Skeletal muscle cell (primary cell): ENCODE data around the gene FAM53A.
"Not testable (repeated sequence)": the region's sequence is repeated elsewhere in the genome, so short reads cannot be mapped to it uniquely, and the experiment has no call there.

ENCODE experiments used
- DNase-seq: peaks from one replicate; pipeline ENCODE4 v3.0.0-alpha.2; 2010; ENCODE audit warnings: low read depth
- H3K4me3 ChIP-seq: 2 replicates; pipeline ENCODE4 v1.5.1; 2011; ENCODE audit warnings: low read depth, mild to moderate bottlenecking, control low read depth, low read length, moderate library complexity

The FAM53A gene

GRCh38 chr4:1646690-1647089 is 37.4 kb downstream of the FAM53A start:
- H3K4me3 ChIP-seq: no peak overlapping the region
- DNase-seq: no peak

- no peak overlapping the region for H3K4me3 ChIP-seq
- no peak for DNase-seq
Measured at GRCh38 chr4:1644891-1645657, 39.0 kb downstream of the FAM53A start.

GRCh38 chr4:1643971-1644735 is 40.0 kb downstream of the FAM53A start:
- H3K4me3 ChIP-seq: no peak overlapping the region
- no peak for DNase-seq

GRCh38 chr4:1642196-1642951 is 41.7 kb downstream of the FAM53A start:
- no peak for DNase-seq
- no peak overlapping the region for H3K4me3 ChIP-seq

- no peak for DNase-seq
Measured at GRCh38 chr4:1641671-1642070, 42.4 kb downstream of the FAM53A start.

GRCh38 chr4:1640716-1641503 is 43.2 kb downstream of the FAM53A start:
- DNase-seq, H3K4me3 ChIP-seq: not testable (repeated sequence)

More at GRCh38 chr4:1641671-1642070, 42.4 kb downstream of the FAM53A start:
- H3K4me3 ChIP-seq: no peak overlapping the region

- no peak for DNase-seq
- no peak overlapping the region for H3K4me3 ChIP-seq
Measured at GRCh38 chr4:1640190-1640589, 43.9 kb downstream of the FAM53A start.

- DNase-seq: no peak
- no peak overlapping the region for H3K4me3 ChIP-seq
Measured at GRCh38 chr4:1639299-1639868, 44.7 kb downstream of the FAM53A start.

GRCh38 chr4:1638873-1639272 is 45.2 kb downstream of the FAM53A start:
- no peak for DNase-seq

GRCh38 chr4:1638272-1638598 is 45.9 kb downstream of the FAM53A start:
- H3K4me3 ChIP-seq: no peak overlapping the region
- no peak for DNase-seq

More at GRCh38 chr4:1638873-1639272, 45.2 kb downstream of the FAM53A start:
- no peak overlapping the region for H3K4me3 ChIP-seq

GRCh38 chr4:1637580-1638271 is 46.4 kb downstream of the FAM53A start:
- no peak for DNase-seq
- H3K4me3 ChIP-seq: no peak overlapping the region

- DNase-seq: no peak
- H3K4me3 ChIP-seq: no peak overlapping the region
Measured at GRCh38 chr4:1636490-1637211, 47.5 kb downstream of the FAM53A start.

- H3K4me3 ChIP-seq: no peak overlapping the region
- DNase-seq: no peak
Measured at GRCh38 chr4:1635464-1635863, 48.6 kb downstream of the FAM53A start.

GRCh38 chr4:1633993-1634392 is 50.1 kb downstream of the FAM53A start:
- no peak for DNase-seq

GRCh38 chr4:1632109-1633104 is 51.7 kb downstream of the FAM53A start:
- no peak for DNase-seq
- no peak overlapping the region for H3K4me3 ChIP-seq

More at GRCh38 chr4:1633993-1634392, 50.1 kb downstream of the FAM53A start:
- H3K4me3 ChIP-seq: no peak overlapping the region

GRCh38 chr4:1631136-1631535 is 53.0 kb downstream of the FAM53A start:
- no peak for DNase-seq
- H3K4me3 ChIP-seq: no peak overlapping the region

GRCh38 chr4:1630266-1630665 is 53.8 kb downstream of the FAM53A start:
- DNase-seq: no peak
- no peak overlapping the region for H3K4me3 ChIP-seq
